Astrocyte (in vitro differentiated cells and primary cell): ENCODE measurements around the gene PAFAH1B2. TPM values are rescaled to one million over a fixed set of nuclear protein-coding genes. Genes with fewer than 3 reads are reported as not detected.

Experiments
- DNase-seq: peaks from one replicate; pipeline ENCODE4 v3.0.0-alpha.2; 2010; ENCODE audit warnings: low read depth
- FAIRE-seq: peaks from 2 replicates; lab custom pipeline; 2011; peaks lifted over from hg19 to GRCh38; lab: Jason Lieb, UNC
- H2AFZ ChIP-seq: 2 replicates; pipeline ENCODE4 v1.6.0; 2012; ENCODE audit warnings: low read depth, low read length, inconsistent platforms
- H3K27ac ChIP-seq: 2 replicates; pipeline ENCODE4 v1.5.1; 2011; ENCODE audit warnings: low read depth, low read length, inconsistent platforms
- H3K27me3 ChIP-seq: 2 replicates; pipeline ENCODE4 v1.6.0; 2011; ENCODE audit warnings: low read length, inconsistent platforms; ENCODE audit not compliant: insufficient read depth
- H3K36me3 ChIP-seq: 2 replicates; pipeline ENCODE4 v1.5.1; 2011; ENCODE audit warnings: low read length, inconsistent platforms; ENCODE audit not compliant: insufficient read depth
- H3K4me1 ChIP-seq: 2 replicates; pipeline ENCODE4 v1.5.1; 2011; ENCODE audit warnings: low read length, inconsistent platforms; ENCODE audit not compliant: insufficient read depth
- H3K4me2 ChIP-seq: 2 replicates; pipeline ENCODE4 v1.6.0; 2012; ENCODE audit warnings: low read length, inconsistent platforms
- H3K4me3 ChIP-seq: 2 replicates; pipeline ENCODE4 v1.5.1; 2011; ENCODE audit warnings: low read depth, mild to moderate bottlenecking, low read length, inconsistent platforms; ENCODE audit not compliant: insufficient read depth
- H3K79me2 ChIP-seq: 2 replicates; pipeline ENCODE4 v1.6.0; 2012; ENCODE audit warnings: mild to moderate bottlenecking, low read length, inconsistent platforms; ENCODE audit not compliant: insufficient read depth
- H3K9ac ChIP-seq: 2 replicates; pipeline ENCODE4 v1.6.0; 2012; ENCODE audit warnings: mild to moderate bottlenecking, low read length, inconsistent platforms
- H3K9me3 ChIP-seq: 2 replicates; pipeline ENCODE4 v1.5.1; 2012; ENCODE audit warnings: low read depth, mild to moderate bottlenecking, low read length, inconsistent platforms; ENCODE audit not compliant: insufficient read depth
- H4K20me1 ChIP-seq: 2 replicates; pipeline ENCODE4 v1.6.0; 2012; ENCODE audit warnings: low read length, inconsistent platforms; ENCODE audit not compliant: insufficient read depth
- H3K27ac Mint-ChIP-seq: one replicate; pipeline ENCODE4 v1.8.0; 2021; ENCODE audit warnings: mild to moderate bottlenecking, mixed read lengths; ENCODE audit not compliant: unreplicated experiment
- H3K27me3 Mint-ChIP-seq: one replicate; pipeline ENCODE4 v1.8.0; 2021; ENCODE audit warnings: low read depth, mixed read lengths; ENCODE audit not compliant: unreplicated experiment
- H3K36me3 Mint-ChIP-seq: one replicate; pipeline ENCODE4 v1.8.0; 2021; ENCODE audit warnings: low read depth, mixed read lengths; ENCODE audit not compliant: unreplicated experiment
- H3K4me1 Mint-ChIP-seq: one replicate; pipeline ENCODE4 v1.8.0; 2021; ENCODE audit warnings: low read depth, mixed read lengths; ENCODE audit not compliant: unreplicated experiment
- H3K4me3 Mint-ChIP-seq: one replicate; pipeline ENCODE4 v1.8.0; 2021; ENCODE audit warnings: mild to moderate bottlenecking, moderate library complexity, mixed read lengths; ENCODE audit not compliant: unreplicated experiment
- H3K9me3 Mint-ChIP-seq: one replicate; pipeline ENCODE4 v1.8.0; 2021; ENCODE audit warnings: mild to moderate bottlenecking, mixed read lengths; ENCODE audit not compliant: unreplicated experiment
- CTCF ChIP-seq: IDR thresholded peaks from 2 replicates; pipeline ENCODE4 v1.5.1; 2011; ENCODE audit warnings: low read depth, mild to moderate bottlenecking, inconsistent platforms, low read length, moderate library complexity; ENCODE audit not compliant: insufficient read depth
- EZH2 ChIP-seq: IDR thresholded peaks from 2 replicates; pipeline ENCODE4 v1.6.1; 2012; ENCODE audit warnings: mild to moderate bottlenecking, low read length, inconsistent platforms; ENCODE audit not compliant: insufficient read depth
- total RNA-seq: library from RNA; stranded (reverse); gene quantifications from 2 replicates; pipeline ENCODE4 v1.2.1, GENCODE V29; 2021

Gene PAFAH1B2
- total RNA-seq, 1 donor from 2014 or later = 142 TPM

GRCh38 chr11:117199053-117199915, 55.2 kb downstream of the PAFAH1B2 start, which contains the start of gene TAGLN:
Gene TAGLN (plus strand): TSS chr11:117199370. CDS start chr11:117203014, 3,644 bp downstream.
- no peaks in the 10 kb centered on the region for H3K9me3 Mint-ChIP-seq
- peak within 1 kb of the TSS; percentile 83 for H3K4me3 ChIP-seq
- peak within 1 kb of the TSS; percentile 97 for H3K4me3 Mint-ChIP-seq
- FAIRE-seq (peak; percentile 29), DNase-seq (peak; percentile 94)
- no peak for TF ChIP-seq EZH2
- TF ChIP-seq CTCF = no peak
- peak within 1 kb of the TSS; percentile 99 for H3K27ac Mint-ChIP-seq
- no peaks in the 10 kb centered on the region for H3K9me3 ChIP-seq
- H3K79me2 ChIP-seq = peaks cover 68% of the 10 kb centered on the region
- H3K4me2 ChIP-seq = peak within 1 kb of the TSS; percentile 98
- H3K9ac ChIP-seq = peak within 1 kb of the TSS; percentile 91
- H3K27me3 ChIP-seq = no peaks in the 10 kb centered on the region
- H3K27me3 Mint-ChIP-seq = no peaks in the 10 kb centered on the region
- H3K4me1 ChIP-seq = peaks cover 42% of the 10 kb centered on the region
- H3K27ac ChIP-seq = peak within 1 kb of the TSS; percentile 81
- H4K20me1 ChIP-seq = peaks cover 50% of the 10 kb centered on the region
- H3K36me3 ChIP-seq = peaks cover 18% of the 10 kb centered on the region
- peaks cover 47% of the 10 kb centered on the region for H3K4me1 Mint-ChIP-seq
- H3K36me3 Mint-ChIP-seq = peaks cover 37% of the 10 kb centered on the region
- no peak within 1 kb of the TSS for H2AFZ ChIP-seq

- peaks cover 36% of the 10 kb centered on the region for H3K36me3 Mint-ChIP-seq
- Histone ChIP-seq H2AFZ (no peak overlapping the region), H3K9me3 (no peaks in the 10 kb centered on the region), H3K9ac (peak overlapping the region; percentile 91), H3K79me2 (peaks cover 77% of the 10 kb centered on the region), H4K20me1 (peaks cover 59% of the 10 kb centered on the region), H3K4me1 (peaks cover 51% of the 10 kb centered on the region), H3K4me2 (peak overlapping the region; percentile 98), H3K27me3 (no peaks in the 10 kb centered on the region), H3K27ac (peak overlapping the region; percentile 76), H3K36me3 (peaks cover 25% of the 10 kb centered on the region), H3K4me3 (peak overlapping the region; percentile 83)
- FAIRE-seq = peak; percentile 52
- H3K27ac Mint-ChIP-seq = peak overlapping the region; percentile 99
- H3K4me1 Mint-ChIP-seq = peaks cover 52% of the 10 kb centered on the region
- no peaks in the 10 kb centered on the region for H3K27me3 Mint-ChIP-seq
- DNase-seq = no peak
- H3K9me3 Mint-ChIP-seq = no peaks in the 10 kb centered on the region
- TF ChIP-seq CTCF = no peak
- no peak for TF ChIP-seq EZH2
- peak overlapping the region; percentile 97 for H3K4me3 Mint-ChIP-seq
These were observed 56.1 kb downstream of the PAFAH1B2 start for GRCh38 chr11:117199916-117200812.
